ENCODE measurements around the gene TFAM.

The TFAM gene

GRCh38 chr10:58360412-58361004 lies 24.7 kb upstream of the TFAM start:
- DNase-seq (ENCODE audit: low spot score) (no peak), ATAC-seq (ENCODE audit: low read depth) (peak; percentile 80)
- Histone ChIP-seq H3K4me1 (ENCODE audit: insufficient read depth, poor library complexity, severe bottlenecking) (peaks cover 29% of the 10 kb centered on the region), H3K36me3 (ENCODE audit: low read depth) (0 out of 2 replicates have a peak, but pooled peaks cover 13% of the 10 kb centered on the region), H3K27me3 (ENCODE audit: insufficient read depth, poor library complexity, severe bottlenecking) (no peaks in the 10 kb centered on the region), H3K9me3 (ENCODE audit: severe bottlenecking) (no peaks in the 10 kb centered on the region), H3K27ac (ENCODE audit: poor library complexity, severe bottlenecking) (peak overlapping the region; percentile 30), H3K4me3 (ENCODE audit: severe bottlenecking) (no peak overlapping the region)
- TF ChIP-seq CTCF (IDR thresholded peaks at IDR 0.05; ENCODE audit: poor library complexity, severe bottlenecking): no peak

GRCh38 chr10:58361353-58361752 lies 23.9 kb upstream of the TFAM start:
- DNase-seq (ENCODE audit: low spot score): no peak

GRCh38 chr10:58362027-58362789 lies 23.0 kb upstream of the TFAM start:
- H3K4me1 ChIP-seq (ENCODE audit: insufficient read depth, poor library complexity, severe bottlenecking): peaks cover 29% of the 10 kb centered on the region
- no peak for TF ChIP-seq CTCF (IDR thresholded peaks at IDR 0.05; ENCODE audit: poor library complexity, severe bottlenecking)
- no peak overlapping the region for H3K4me3 ChIP-seq (ENCODE audit: severe bottlenecking)
- peak overlapping the region; percentile 35 for H3K27ac ChIP-seq (ENCODE audit: poor library complexity, severe bottlenecking)
- DNase-seq (ENCODE audit: low spot score) (no peak), ATAC-seq (ENCODE audit: low read depth) (peak; percentile 61; the same call in 2 of the 3 replicates)
- 0 out of 2 replicates have a peak, but pooled peaks cover 13% of the 10 kb centered on the region for H3K36me3 ChIP-seq (ENCODE audit: low read depth)
- H3K27me3 ChIP-seq (ENCODE audit: insufficient read depth, poor library complexity, severe bottlenecking): no peaks in the 10 kb centered on the region
- H3K9me3 ChIP-seq (ENCODE audit: severe bottlenecking): no peaks in the 10 kb centered on the region

More at GRCh38 chr10:58361353-58361752, 23.9 kb upstream of the TFAM start:
- no peaks in the 10 kb centered on the region for H3K27me3 ChIP-seq (ENCODE audit: insufficient read depth, poor library complexity, severe bottlenecking)
- no peak for TF ChIP-seq CTCF (IDR thresholded peaks at IDR 0.05; ENCODE audit: poor library complexity, severe bottlenecking)
- H3K4me3 ChIP-seq (ENCODE audit: severe bottlenecking): no peak overlapping the region
- no peak for ATAC-seq (ENCODE audit: low read depth)
- 0 out of 2 replicates have a peak, but pooled peaks cover 13% of the 10 kb centered on the region for H3K36me3 ChIP-seq (ENCODE audit: low read depth)
- no peaks in the 10 kb centered on the region for H3K9me3 ChIP-seq (ENCODE audit: severe bottlenecking)
- H3K4me1 ChIP-seq (ENCODE audit: insufficient read depth, poor library complexity, severe bottlenecking): peaks cover 29% of the 10 kb centered on the region
- H3K27ac ChIP-seq (ENCODE audit: poor library complexity, severe bottlenecking): peak overlapping the region; percentile 35

GRCh38 chr10:58367069-58367468 lies 18.1 kb upstream of the TFAM start:
- ATAC-seq (ENCODE audit: low read depth) (no peak), DNase-seq (ENCODE audit: low spot score) (no peak)
- H3K36me3 ChIP-seq (ENCODE audit: low read depth): peaks cover 10% of the 10 kb centered on the region; the same call in 1 of the 2 replicates
- no peaks in the 10 kb centered on the region for H3K27me3 ChIP-seq (ENCODE audit: insufficient read depth, poor library complexity, severe bottlenecking)
- TF ChIP-seq CTCF (IDR thresholded peaks at IDR 0.05; ENCODE audit: poor library complexity, severe bottlenecking): no peak
- H3K9me3 ChIP-seq (ENCODE audit: severe bottlenecking): no peaks in the 10 kb centered on the region
- no peak overlapping the region for H3K27ac ChIP-seq (ENCODE audit: poor library complexity, severe bottlenecking)
- H3K4me3 ChIP-seq (ENCODE audit: severe bottlenecking): no peak overlapping the region
- peaks cover 9% of the 10 kb centered on the region for H3K4me1 ChIP-seq (ENCODE audit: insufficient read depth, poor library complexity, severe bottlenecking)
